HG03060 (cell line): ENCODE data around the gene HBE1.
A peak's percentile ranks its signal among the peaks of the same experiment; 100 is the strongest.
"Not testable (repeated sequence)": the region's sequence is repeated elsewhere in the genome, so short reads cannot be mapped to it uniquely, and the experiment has no call there.

ENCODE experiments used
- ATAC-seq: cut with Tn5 transposase; IDR thresholded peaks from one replicate; pipeline ENCODE4 v1.9.1; 2021; ENCODE audit warnings: low read depth, moderate number of reproducible peaks; ENCODE audit not compliant: unreplicated experiment

HBE1 gene

DNA sequence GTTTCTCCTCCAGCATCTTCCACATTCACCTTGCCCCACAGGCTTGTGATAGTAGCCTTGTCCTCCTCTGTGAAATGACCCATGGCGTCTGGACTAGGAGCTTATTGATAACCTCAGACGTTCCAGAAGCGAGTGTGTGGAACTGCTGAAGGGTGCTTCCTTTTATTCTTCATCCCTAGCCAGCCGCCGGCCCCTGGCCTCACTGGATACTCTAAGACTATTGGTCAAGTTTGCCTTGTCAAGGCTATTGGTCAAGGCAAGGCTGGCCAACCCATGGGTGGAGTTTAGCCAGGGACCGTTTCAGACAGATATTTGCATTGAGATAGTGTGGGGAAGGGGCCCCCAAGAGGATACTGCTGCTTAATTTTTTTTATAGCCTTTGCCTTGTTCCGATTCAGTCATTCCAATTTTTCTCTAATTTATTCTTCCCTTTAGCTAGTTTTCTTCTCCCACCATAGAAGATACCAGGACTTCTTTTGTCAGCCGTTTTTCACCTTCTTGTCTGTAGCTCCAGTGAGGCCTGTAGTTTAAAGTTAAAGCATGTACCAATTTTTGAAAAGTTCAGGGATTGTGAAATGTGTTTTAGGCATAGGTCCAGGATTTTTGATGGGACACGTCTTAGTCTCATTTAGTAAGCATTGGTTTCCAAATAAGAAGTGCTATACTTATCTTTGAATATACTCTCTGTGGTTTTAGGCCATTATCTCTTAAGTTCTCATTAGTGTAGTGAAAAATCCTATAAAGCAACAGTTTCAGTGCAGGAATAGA lies 14.9 kb downstream of the HBE1 start, which contains the start of gene HBG2:
Gene HBG2, minus strand, starts transcription at position 136 of the 768 bp plus-strand sequence. Its CDS starts 53 bp downstream, at position 83.
- not testable (repeated sequence) for ATAC-seq

DNA sequence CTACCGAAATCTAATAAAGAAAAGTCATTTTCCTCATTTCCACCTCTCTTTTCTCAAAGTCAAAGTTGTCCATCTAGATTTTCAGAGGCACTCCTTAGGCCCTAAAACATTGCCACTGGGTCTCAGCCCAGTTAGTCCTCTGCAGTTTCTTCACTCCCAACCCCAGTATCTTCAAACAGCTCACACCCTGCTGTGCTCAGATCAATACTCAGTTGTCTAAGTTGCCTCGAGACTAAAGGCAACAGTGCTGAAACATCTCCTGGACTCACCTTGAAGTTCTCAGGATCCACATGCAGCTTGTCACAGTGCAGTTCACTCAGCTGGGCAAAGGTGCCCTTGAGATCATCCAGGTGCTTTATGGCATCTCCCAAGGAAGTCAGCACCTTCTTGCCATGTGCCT lies 15.7 kb downstream of the HBE1 start:
- ATAC-seq, result not testable (repeated sequence)

DNA sequence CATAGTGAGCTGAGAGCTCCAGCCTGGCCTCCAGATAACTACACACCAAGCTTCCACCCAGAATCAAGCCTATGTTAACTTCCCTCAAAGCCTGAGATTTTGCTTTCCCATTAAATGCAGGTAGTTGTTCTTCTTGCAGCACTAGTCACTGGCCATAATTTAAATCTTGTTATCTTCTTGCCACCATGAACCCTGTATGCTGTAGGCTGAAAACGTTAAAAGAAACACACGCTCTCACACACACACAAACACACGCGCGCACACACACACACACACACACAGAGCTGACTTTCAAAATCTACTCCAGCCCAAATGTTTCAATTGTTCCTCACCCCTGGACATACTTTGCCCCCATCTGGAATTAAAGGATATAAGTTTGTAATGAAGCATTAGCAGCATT lies 16.3 kb downstream of the HBE1 start:
- ATAC-seq, result not testable (repeated sequence)

DNA sequence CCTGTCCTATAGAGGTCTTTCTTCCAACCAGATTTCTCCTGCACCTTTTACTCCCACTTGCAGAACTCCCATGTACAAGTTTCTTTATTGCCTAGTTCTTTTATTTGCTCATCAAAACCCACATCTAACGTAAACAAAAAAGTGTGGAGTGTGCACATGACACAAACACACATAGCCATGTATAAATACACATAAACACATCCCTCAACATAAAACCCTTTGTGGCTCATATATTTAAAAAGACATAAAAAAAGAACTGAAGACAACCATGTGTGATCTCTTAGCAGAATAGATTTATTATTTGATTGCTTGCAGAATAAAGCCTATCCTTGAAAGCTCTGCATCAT lies 16.9 kb downstream of the HBE1 start:
- ATAC-seq, result no peak

DNA sequence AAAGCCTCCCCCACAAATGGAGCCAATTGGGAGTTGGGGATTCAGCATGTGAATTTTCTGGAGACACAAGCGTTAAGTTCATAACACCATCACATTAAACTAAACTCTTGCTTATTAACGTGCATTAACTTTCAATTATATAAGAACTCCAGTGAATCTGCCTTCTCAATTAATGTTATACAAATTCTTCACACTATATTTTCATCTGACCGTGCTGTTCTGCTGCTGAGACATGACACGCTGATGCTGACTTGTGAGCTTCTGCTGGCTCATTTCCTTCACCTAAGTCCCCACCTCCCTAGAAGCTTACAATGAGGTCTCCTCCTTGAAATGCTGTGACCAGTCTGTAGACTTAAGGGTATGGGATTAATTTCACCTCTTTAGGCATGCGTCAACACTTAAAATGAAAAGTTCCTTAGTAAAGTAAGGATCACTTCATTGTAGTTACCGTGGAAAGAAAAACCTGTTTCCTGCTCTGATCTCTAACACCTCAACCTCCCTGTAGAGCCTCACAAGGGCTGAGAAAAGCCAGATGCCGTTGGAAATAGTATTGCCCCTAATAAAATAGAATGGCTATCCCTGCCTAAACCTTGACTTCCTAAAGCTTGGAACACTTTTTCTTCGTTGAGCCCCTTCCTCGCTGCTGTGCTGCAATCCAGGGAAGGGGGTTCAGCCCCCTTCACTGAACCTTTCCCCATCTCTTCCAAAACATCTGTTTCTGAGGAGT lies 17.4 kb downstream of the HBE1 start:
- ATAC-seq, result no peak

DNA sequence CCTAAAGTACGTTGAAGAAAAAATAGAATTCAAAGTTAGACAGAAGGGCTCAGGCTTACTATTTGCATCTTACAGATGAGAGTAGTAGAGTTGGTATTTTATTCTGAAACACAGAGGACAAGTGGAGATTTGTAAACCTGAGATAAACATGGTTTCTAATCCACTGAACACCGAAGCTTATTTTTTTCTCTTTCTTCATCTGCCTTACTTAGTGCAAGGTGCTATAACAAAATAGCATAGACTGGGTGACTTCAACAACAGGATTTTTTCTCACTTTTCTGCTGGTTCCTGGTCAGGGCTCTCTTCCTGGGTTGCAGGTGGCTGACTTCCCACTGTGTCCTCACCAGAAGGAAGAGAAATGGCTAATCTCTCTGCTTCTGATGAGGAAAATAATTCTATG lies 18.0 kb downstream of the HBE1 start:
- no peak for ATAC-seq

DNA sequence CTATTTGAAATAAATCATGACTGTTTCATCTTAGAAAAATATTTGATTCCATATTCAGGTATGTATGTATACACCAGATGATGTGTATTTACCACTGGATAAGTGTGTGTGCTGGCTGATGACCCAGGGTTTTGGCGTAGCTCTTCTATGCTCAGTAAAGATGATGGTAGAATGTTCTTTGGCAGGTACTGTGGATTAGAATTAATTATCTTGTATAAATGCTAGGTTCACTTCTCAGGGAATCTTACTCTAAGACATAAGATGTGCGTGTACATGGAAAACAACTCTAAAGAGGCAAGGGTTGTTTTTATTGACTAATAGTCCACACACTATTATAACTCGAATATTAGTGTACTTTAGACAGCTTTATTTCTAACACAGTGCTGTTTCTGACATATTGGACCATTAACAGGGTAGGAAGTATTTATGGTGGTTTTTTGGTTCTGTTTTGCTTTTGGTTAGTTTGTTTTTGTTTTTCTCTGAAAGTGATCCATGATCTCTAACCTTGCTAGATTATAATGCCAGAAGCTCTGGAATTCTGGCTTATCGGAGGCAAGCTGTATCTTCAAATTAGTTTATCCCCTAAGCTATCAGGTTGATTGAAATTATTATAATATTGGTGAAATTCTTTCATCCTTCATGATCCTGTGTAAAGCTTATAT lies 19.1 kb downstream of the HBE1 start:
- ATAC-seq, result no peak

DNA sequence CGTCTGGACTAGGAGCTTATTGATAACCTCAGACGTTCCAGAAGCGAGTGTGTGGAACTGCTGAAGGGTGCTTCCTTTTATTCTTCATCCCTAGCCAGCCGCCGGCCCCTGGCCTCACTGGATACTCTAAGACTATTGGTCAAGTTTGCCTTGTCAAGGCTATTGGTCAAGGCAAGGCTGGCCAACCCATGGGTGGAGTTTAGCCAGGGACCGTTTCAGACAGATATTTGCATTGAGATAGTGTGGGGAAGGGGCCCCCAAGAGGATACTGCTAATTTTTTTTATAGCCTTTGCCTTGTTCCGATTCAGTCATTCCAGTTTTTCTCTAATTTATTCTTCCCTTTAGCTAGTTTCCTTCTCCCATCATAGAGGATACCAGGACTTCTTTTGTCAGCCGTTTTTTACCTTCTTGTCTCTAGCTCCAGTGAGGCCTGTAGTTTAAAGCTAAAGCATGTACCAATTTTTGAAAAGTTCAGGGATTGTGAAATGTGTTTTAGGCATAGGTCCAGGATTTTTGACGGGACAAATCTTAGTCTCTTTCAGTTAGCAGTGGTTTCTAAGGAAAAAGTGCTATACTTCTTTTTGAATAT lies 19.8 kb downstream of the HBE1 start, which contains the start of gene HBG1:
Gene HBG1, minus strand, starts transcription at position 51 of the 590 bp plus-strand sequence. CDS start 53 bp downstream, outside the sequence.
- not testable (repeated sequence) for ATAC-seq

DNA sequence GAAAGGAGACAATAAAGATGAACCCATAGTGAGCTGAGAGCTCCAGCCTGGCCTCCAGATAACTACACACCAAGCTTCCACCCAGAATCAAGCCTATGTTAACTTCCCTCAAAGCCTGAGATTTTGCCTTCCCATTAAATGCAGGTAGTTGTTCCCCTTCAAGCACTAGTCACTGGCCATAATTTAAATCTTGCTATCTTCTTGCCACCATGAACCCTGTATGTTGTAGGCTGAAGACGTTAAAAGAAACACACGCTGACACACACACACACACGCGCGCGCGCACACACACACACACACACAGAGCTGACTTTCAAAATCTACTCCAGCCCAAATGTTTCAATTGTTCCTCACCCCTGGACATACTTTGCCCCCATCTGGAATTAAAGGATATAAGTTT lies 21.2 kb downstream of the HBE1 start:
- not testable (repeated sequence) for ATAC-seq

DNA sequence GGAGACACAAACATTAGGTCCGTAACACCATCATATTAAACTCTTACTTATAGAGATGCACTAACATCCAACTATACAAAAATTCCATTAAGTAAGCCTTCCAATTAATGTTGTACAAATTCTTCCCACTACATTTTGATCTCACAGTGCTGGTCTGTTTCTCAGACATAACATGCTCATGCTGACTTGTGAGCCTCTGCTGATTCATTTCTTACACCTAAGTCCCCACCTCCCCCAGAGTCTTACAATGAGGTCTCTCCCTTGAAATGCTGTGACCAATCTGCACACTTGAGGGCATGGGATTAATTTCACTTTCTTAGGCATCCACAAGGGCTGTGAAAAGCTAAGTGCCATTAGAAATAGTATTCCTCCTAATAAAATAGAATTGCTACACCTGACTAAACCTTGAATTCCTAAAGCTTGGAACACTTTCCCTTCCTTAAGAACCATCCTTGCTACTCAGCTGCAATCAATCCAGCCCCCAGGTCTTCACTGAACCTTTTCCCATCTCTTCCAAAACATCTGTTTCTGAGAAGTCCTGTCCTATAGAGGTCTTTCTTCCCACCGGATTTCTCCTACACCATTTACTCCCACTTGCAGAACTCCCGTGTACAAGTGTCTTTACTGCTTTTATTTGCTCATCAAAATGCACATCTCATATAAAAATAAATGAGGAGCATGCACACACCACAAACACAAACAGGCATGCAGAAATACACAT lies 22.1 kb downstream of the HBE1 start:
- ATAC-seq, result no peak

DNA sequence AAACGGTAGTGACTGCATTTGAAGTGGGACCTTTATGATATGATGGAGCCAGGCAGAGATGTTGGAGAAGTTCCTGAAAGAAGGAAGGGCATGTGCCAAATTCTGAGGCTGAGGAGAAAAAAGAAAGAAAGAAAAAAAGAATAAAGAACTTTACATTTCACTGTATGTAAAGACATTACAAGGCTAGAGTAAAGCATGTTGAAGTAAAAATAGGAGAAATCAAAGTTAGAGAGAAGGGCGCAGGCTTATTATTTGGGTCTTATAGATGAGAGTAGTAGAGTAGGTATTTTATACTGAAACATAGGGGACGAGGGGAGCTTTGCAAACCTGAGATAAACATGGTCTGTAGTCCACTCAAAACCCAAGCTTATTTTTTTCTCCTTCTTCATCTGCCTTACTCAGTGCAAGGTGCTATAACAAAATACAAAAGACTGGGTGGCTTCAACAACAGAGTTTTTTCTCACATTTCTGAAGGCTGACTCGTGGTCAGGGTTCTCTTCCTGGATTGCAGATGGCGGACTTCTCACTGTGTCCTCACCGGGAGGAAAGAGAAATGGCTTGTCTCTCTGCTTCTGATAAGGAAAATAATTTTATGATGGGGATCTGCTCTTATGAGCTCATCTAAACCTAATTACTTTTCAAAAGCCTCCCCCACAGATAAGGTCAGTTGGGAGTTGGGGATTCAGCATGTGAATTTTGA lies 22.8 kb downstream of the HBE1 start:
- ATAC-seq, result no peak

DNA sequence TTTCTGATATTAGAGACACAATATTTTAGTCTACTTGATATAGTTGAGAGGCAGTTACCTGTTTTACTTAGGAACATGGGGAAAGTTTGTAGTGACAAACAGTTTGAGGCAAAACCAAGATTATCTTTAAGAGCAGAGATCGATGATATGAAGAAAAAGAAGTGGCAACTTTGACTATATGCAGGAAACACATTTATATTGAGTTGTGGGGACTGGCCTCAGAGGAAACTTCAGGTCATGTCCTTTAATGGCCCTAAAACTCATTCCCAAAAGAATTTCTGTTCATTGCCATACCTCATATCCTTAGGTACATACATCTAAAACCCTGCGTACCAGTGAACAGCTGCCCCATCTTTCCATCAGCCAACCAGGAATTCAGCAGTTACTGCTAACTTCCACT lies 24.6 kb downstream of the HBE1 start:
- no peak for ATAC-seq

DNA sequence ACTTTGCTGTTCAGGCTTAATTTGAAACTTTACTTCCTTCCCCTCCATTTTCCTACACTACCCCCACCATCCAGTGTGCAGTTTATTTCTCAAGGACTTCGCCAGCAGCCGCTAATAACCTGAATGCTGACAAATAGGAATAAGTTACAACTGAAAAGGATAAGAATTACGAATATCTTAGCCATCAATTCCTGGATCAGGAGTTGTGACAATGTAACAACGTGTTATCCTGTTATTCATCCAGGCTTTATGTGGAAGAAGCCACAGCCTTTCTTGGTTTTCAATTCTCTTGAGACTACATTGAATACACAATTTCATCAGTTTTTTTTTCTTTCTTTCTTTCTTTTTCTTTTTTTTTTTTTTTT lies 25.9 kb downstream of the HBE1 start:
- no peak for ATAC-seq

DNA sequence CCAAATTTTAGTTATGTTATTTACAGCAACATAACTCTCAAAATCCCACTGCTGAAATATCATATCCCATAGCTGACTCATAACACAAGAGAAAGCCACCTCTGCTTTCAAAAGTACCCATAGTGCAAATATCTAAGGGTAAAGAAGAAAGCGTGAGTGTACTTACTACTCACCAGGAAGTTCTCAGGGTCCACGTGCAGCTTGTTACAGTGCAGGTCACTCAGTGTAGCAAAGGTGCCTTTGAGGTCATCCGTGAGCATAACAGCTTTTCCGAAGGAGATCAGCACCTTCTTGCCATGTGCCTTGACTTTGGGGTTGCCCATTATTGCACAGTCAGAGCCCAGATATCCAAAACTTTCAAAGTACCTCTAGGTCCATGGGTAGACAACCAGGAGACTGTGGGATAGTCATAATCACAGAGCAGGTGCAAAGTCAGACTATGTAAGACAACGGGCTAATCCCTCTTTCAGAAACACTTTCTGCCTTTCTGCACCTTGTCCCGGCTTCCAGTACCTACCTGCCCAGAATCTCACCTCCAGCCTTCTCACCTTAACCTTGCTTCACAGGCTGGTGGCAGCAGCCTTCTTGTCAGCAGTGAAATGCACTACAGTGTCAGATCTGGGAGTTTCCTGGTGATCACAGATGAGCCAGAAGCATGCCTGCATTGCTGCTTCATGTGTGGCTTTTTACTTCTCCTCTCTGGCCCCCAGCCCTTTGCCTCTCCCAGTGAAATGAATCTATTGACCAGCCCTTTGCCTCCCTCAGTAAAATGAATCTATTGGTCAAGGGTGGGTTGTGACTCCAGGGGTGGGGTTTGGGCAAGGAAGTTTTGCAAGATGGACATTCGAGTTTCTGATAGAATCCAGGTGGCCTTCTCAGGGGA lies 26.6 kb downstream of the HBE1 start:
- peak; percentile 61 for ATAC-seq

DNA sequence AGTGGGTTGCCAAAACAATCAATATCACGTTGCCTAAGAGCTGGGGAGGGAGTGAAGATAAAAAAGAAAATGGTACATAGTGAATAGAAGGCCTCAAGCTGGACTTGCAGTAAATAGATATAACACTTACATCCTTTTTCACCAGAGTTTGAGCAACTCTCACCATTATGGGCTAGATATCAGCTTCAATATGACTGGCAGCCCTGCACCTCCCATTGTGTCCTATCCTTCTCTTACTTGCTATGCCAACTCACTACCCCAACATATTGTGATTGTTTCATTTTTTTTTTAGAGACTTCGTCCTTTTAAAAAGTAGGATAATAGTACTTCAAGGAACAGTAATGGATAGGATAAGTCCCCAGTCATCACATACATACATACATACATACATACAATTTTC lies 27.5 kb downstream of the HBE1 start:
- ATAC-seq, result no peak

DNA sequence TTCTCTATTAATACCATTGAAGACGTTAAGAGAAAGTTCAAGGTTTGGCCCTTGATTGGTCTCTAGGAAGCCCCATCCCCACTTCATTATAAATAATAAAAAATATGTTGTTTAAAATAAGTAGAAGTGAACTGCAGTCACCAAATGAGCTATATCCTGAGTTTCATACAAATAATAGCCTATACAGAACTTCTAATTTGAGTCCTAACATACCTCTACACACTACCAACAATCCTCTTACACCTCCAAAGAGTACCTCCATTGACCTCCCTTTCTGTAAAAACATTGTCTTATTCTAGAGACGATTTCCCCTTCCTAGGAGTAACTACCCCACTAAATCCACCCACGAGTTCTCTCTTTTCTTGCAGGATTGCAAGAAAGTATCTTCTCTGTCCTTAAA lies 28.3 kb downstream of the HBE1 start:
- ATAC-seq, result no peak

DNA sequence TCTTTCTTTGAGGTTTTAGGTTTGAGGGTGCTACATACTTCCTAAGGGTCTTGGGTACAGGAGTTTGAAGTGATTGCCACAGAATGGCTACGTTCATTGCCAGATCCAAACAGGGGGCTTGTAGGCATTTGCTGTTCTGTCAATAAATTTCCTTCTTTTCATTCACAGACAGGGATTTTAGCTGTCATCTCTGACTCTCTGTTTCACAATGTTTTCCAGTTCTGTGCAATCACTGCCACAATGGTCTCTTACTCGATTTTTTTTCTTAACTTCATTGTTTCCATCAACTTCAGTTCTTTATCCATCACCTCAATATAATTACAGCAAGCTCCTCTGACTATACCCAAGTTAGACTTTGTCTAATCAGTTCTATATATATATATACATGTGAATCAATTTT lies 29.3 kb downstream of the HBE1 start:
- ATAC-seq, result no peak

DNA sequence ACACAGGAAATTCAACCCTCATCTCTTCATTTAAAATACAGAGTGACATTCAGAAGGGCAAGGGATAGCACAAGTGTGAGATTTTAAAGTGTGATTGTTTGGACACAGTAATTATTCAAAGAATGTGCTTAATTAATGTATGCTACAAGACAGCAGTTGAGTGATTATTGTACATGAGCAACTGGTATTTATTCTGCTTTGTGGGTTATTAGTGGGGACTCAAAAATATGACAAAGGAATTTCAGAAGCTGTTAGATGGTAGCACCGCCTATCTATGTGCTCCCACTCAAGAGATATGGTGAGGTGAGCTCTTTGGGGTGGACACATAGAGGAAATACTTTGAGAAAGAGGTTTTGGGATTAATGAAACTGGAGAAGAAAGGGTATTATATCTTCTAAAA lies 29.7 kb downstream of the HBE1 start:
- no peak for ATAC-seq

DNA sequence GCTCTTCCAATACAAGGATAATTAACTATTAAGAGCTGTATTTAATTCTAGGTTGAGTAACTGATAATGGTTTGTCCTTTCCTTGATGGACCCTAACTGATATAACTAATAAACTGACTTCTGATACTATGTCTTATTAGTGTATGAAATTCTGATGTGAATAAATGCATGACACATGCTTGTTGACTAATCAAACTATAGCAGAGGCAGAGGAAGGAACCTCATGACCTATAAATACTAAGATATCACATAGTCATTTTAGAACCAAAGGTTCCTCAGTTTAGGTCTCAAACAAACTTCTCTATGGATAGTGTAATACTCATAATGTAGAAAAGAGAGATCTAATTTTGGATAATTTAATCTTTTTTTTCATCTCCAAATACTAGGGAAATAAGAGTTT lies 30.7 kb downstream of the HBE1 start:
- ATAC-seq, result no peak
